ENCODE data around the gene VSTM2L.
"Not testable (repeated sequence)": the region's sequence is repeated elsewhere in the genome, so short reads cannot be mapped to it uniquely, and the experiment has no call there.

VSTM2L gene

GRCh38 chr20:37939701-37940560 is 37.0 kb downstream of the VSTM2L start:
- no peak for DNase-seq

DNA sequence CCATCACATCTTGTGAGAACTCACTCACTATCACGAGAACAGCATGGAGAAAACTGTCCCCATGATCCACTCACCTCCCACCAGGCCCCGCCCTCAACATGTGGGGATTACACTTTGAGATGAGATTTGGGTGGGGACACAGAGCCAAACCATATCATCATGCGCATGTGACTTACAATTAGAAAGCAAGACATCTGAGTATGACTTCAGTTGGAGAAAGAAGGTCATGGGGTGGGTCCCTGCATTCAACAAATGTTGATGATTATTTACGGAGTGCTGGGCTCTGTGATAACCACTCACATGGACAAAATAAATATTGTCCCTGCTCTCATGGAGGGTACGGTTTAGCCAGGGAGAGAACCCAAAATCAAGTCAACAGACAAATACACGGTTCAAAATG is 37.9 kb downstream of the VSTM2L start:
- no peak for DNase-seq

GRCh38 chr20:37941332-37941731 is 38.4 kb downstream of the VSTM2L start:
- DNase-seq: no peak

DNA sequence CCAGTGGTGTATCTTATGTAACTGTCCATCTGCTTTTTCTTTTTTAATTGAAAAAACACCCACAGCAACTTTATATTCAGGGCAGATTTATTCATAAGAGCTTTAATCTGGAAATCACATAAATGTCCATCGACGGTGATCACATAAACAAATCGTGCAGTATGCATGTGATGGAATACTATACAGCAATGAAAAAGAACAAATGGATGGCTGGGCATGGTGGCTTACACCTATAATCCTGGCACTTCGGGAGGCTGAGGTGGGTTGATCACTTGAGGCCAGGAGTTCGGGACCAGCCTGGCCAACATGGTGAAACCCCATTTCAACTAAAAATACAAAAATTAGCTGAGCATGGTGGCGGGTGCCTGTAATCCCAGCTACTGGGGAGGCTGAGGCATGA is 39.1 kb downstream of the VSTM2L start:
- DNase-seq: no peak

DNA sequence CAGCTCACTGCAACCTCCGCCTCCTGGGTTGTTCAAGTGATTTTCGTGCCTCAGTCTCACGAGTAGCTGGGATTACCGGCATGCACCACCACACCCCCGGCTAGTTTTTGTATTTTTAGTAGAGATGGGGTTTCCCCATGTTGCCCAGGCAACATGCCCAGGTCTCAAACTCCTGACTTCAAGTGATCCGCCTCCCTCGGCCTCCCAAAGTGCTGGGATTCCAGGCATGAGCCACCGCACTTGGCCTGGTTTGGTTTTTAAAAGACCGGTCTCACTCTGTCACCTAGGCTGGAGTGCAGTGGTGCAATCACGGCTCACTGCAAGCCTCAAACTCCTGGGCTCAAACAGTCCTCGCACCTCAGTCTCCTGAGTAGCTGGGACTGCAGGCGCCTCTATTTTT is 40.1 kb downstream of the VSTM2L start:
- DNase-seq: no peak

GRCh38 chr20:37943501-37944455 is 40.9 kb downstream of the VSTM2L start:
- DNase-seq: no peak

- DNase-seq: no peak
Measured at GRCh38 chr20:37944456-37944981, 41.6 kb downstream of the VSTM2L start.

- DNase-seq: no peak
Measured at GRCh38 chr20:37945091-37945547, 42.2 kb downstream of the VSTM2L start.

DNA sequence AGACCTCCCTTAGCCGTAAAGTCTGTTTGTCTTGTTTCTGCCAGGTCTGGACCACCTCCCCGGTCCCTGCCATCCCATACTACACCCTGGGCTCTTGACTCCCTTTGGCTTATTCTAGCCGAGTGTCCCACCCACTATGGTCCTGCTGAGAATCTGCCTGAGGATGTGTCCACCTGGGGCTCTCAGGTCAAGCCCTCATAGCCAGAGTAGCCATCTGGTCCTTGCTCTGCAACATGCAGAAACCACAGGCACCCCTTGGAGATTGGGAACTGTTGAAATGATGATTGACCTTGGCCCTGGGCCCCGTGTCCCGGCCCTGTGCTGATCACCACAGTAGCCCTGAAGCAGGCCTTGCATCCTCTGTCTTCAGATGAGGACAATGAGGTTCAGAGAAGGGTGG is 44.0 kb downstream of the VSTM2L start:
- no peak for DNase-seq

GRCh38 chr20:37947943-37948342 is 45.0 kb downstream of the VSTM2L start:
- DNase-seq: no peak

- no peak for DNase-seq
Measured at GRCh38 chr20:37948956-37949355, 46.0 kb downstream of the VSTM2L start.

DNA sequence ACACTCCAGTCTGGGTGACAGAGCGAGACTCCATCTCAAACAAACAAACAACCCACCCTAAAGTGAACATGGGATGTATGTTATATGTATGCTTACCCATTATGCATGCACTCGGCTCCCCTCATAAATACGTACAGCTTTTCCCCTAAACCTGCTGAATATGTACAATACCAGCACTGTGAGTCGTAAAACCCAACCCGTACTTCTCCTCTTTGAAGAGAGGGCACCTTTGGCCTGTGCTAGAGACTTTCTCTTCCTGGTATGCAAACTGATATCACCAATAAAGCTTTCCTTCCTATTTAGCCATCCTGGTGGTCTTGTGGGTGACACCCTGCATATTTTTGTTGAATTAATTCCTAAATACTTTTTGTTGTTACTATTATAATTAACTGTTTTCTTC is 51.3 kb downstream of the VSTM2L start:
- DNase-seq: no peak

DNA sequence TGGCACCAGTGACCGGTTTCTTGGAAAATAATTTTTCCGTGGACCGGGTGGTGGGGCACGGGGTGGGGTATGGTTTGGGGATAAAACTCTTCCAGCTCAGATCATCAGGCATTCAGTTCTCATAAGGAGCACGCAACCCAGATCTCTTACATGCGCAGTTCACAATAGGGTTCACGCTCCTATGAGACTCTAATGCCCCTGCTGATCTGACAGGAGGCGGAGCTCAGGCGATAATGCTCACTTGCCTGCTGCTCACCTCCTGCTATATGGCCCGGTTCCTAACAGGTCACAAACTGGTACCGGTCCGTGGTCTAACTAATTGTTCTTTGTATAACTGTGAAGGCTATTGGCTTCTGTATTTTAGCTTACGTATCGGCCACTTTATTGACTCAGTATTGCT is 51.7 kb downstream of the VSTM2L start:
- DNase-seq: no peak

DNA sequence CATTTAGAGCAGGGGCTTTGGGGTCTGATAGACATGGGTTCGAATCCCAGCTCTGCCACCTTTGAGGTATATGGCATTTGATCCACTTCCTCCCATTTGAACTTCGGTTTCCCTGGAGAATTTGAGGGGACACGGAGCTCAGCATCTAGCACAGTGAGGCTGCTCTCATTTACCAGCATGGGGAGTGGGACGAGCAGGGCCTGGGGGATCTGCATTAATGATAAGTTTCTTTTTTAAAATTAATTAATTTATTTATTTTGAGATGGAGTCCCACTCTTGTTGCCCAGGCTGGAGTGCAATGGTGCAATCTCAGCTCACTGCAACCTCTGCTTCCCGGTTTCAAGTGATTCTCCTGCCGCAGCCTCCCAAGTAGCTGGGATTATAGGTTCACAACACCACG is 52.6 kb downstream of the VSTM2L start:
- DNase-seq: no peak

DNA sequence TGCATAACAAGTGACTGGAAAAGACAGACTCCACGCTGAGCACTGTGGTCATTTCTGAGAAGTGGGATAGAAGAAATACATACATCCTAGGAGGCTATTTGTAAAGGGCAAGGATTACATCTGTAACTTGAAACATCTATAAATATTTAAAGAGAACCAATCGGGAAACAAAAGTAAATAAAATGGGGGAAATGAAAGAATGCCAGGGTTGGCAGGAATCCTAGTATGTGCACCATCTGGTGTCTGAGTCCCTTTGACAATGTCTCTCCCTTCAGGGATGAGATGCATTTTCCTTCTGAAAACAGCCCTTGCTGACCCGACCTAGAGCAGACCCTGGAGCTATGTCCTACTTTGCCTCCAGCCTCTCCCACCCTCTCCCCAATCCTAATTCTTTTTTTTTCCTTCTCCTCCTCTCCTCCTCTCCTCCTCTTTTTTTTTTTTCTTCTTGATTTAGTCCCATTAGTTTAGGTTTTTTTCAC is 53.2 kb downstream of the VSTM2L start:
- no peak for DNase-seq

GRCh38 chr20:37958856-37959520 is 56.1 kb downstream of the VSTM2L start:
- DNase-seq: no peak

- DNase-seq: no peak
Measured at GRCh38 chr20:37961066-37961465, 58.1 kb downstream of the VSTM2L start.

GRCh38 chr20:37963483-37963882 is 60.6 kb downstream of the VSTM2L start:
- not testable (repeated sequence) for DNase-seq

DNA sequence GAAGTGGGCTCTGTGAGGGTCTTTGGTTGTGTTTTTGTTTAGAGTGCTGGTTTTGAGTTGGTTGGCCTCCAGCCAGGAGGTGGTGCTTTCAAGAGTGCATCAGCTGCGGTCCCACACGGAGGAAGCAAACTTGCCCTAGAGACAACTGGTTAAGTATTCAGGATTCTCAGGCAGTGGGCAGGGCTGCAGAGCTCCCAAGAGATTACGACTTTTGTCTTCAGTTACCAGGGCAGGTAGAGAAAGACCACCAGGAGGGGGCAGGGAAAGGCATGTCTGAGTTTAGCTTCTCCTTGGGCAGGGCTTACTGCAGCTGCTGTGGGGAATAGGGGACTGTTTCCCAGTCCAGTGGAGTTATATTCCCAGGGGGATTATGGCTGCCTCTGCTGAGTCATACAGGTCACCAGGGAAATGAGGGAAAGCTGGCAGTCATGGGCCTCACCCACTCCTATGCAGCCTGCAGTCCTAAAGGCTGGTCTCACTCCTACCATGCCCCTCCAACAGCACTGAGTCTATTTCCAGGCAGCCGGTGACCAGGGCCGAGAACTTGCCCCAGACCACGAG is 66.0 kb downstream of the VSTM2L start:
- DNase-seq: no peak

- DNase-seq: no peak
Measured at GRCh38 chr20:37969949-37970855, 67.3 kb downstream of the VSTM2L start.

- DNase-seq: no peak
Measured at GRCh38 chr20:37970856-37971245, 67.9 kb downstream of the VSTM2L start.
